Measurements from ENCODE around the gene LRRC56. TPM values are rescaled to one million over a fixed set of nuclear protein-coding genes. Genes with fewer than 3 reads are reported as not detected.

Gene LRRC56
- total and polyA plus RNA-seq, 2 of the 13 experiments (the other 11 are each of a cell fraction or from before 2014, with no cell fraction given) = 0.11 to 0.29 TPM

- TF ChIP-seq, protein P1, sequence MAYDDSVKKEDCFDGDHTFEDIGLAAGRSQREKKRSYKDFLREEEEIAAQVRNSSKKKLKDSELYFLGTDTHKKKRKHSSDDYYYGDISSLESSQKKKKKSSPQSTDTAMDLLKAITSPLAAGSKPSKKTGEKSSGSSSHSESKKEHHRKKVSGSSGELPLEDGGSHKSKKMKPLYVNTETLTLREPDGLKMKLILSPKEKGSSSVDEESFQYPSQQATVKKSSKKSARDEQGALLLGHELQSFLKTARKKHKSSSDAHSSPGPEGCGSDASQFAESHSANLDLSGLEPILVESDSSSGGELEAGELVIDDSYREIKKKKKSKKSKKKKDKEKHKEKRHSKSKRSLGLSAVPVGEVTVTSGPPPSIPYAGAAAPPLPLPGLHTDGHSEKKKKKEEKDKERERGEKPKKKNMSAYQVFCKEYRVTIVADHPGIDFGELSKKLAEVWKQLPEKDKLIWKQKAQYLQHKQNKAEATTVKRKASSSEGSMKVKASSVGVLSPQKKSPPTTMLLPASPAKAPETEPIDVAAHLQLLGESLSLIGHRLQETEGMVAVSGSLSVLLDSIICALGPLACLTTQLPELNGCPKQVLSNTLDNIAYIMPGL (CRISPR knock-in tag; IDR thresholded peaks at IDR 0.05; ENCODE audit: borderline replicate concordance in 1 of 2, low read depth in 1 of 2) = peak in 1 of 2 experiments; percentile 34; a peak in 1 of 4 replicates
- TF ChIP-seq, protein P2, sequence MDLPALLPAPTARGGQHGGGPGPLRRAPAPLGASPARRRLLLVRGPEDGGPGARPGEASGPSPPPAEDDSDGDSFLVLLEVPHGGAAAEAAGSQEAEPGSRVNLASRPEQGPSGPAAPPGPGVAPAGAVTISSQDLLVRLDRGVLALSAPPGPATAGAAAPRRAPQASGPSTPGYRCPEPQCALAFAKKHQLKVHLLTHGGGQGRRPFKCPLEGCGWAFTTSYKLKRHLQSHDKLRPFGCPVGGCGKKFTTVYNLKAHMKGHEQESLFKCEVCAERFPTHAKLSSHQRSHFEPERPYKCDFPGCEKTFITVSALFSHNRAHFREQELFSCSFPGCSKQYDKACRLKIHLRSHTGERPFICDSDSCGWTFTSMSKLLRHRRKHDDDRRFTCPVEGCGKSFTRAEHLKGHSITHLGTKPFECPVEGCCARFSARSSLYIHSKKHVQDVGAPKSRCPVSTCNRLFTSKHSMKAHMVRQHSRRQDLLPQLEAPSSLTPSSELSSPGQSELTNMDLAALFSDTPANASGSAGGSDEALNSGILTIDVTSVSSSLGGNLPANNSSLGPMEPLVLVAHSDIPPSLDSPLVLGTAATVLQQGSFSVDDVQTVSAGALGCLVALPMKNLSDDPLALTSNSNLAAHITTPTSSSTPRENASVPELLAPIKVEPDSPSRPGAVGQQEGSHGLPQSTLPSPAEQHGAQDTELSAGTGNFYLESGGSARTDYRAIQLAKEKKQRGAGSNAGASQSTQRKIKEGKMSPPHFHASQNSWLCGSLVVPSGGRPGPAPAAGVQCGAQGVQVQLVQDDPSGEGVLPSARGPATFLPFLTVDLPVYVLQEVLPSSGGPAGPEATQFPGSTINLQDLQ (CRISPR knock-in tag; IDR thresholded peaks at IDR 0.05) = no peak
- no peak for TF ChIP-seq ZBTB34 (CRISPR knock-in tag; IDR thresholded peaks at IDR 0.05)
- 0 out of 2 replicates have a peak, but pooled peaks have one; percentile 41 for TF ChIP-seq CENPT (CRISPR knock-in tag; IDR thresholded peaks at IDR 0.05; ENCODE audit: low read depth)
- peak; percentile 72 for TF ChIP-seq KDM5B (CRISPR knock-in tag; IDR thresholded peaks at IDR 0.05; ENCODE audit: borderline replicate concordance)
- TF ChIP-seq JARID2 (CRISPR knock-in tag; IDR thresholded peaks at IDR 0.05; ENCODE audit: insufficient replicate concordance) = peak; percentile 29
- TF ChIP-seq ZFY (CRISPR knock-in tag; IDR thresholded peaks at IDR 0.05) = peak; percentile 94
- peak; percentile 46; the same call in 1 of the 2 replicates for TF ChIP-seq SNAI1 (CRISPR knock-in tag; IDR thresholded peaks at IDR 0.05; ENCODE audit: borderline replicate concordance)
- peak; percentile 39 for TF ChIP-seq SPEN (CRISPR knock-in tag; IDR thresholded peaks at IDR 0.05; ENCODE audit: low read depth)
- TF ChIP-seq ZNF274 (CRISPR knock-in tag; IDR thresholded peaks at IDR 0.05) = no peak
- TF ChIP-seq ZNF407 (CRISPR knock-in tag; IDR thresholded peaks at IDR 0.05; ENCODE audit: not compliant biosample characterization) = peak; percentile 62
- peak; percentile 91 for TF ChIP-seq ZBTB7B (CRISPR knock-in tag; IDR thresholded peaks at IDR 0.05)
Observed at GRCh38 chr11:560305-561147, 23.2 kb downstream of the LRRC56 start, which contains the start of the genes LMNTD2 and RASSF7 (continued).
